ENCODE results near the gene LGR4.

The LGR4 gene

DNA sequence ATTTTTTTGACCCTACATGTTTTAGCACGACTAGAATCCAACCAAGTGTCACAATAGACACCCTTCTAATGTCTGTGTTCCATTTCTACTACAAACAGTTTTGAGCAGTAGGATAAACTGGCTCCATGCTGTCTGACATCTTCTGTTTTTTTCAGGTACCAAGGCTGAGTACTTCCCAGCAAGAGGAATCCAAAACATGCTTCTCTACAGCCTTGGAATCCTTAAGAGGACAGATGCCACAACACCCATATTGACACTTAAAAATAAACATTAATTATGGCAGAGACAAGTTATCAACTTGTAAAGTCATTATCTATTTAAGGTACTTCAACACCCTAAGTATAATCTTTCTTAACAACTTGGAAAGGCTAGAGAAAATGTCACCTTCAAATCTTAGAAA, 54.2 kb downstream of the LGR4 start:
- H3K4me3 ChIP-seq (ENCODE audit: low read length): no peak overlapping the region
- no peak for DNase-seq (ENCODE audit: low read depth)
- TF ChIP-seq CTCF (conservative IDR thresholded peaks at IDR 0.05; ENCODE audit: low read depth, low read length): no peak

DNA sequence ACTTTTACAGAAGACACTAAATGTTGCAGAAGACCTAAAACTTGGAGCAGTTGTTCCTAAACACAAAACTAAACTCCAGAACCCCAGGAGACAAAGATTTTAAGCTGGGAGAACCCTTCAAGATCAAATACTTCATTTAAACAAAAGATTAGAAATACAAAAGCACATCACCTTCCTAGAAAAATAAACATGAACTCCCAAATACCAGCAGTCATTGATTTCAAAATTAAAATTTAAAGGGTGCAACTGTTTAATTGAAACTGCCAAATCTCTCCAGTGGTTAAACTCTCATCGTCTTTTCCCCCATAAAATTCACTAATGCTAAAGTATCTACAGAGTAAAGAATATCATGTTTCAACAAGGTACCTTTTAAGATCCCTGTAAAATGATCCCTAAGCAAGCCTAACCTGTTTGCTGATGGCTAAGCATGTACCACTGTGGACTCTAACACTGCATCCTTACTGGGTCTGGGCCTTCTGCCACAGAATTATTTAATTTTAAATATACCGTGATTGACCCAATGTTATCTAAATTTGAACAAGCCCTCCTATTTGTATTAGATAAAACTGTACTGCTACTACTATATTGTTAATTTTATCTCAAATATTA, 55.9 kb downstream of the LGR4 start:
- no peak overlapping the region for H3K4me3 ChIP-seq (ENCODE audit: low read length)
- no peak for TF ChIP-seq CTCF (conservative IDR thresholded peaks at IDR 0.05; ENCODE audit: low read depth, low read length)
- no peak for DNase-seq (ENCODE audit: low read depth)

DNA sequence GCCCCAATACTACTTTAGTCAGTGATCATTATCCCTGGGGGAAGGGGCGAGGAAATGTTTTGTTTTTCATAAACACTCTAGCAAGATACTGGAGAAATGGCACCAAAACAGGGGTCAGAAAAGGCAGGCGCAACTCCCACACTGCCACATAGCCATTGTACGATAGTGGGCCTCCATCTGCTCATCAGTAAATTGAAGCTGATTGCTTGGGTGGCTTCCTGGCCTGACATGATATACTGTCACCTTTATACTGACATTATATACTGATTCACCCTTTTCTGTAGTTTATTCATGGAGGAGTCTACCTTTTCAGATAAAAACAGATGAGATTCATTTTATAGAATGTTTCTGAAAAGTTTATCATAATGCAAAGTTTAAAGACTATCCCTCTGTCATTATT, 57.9 kb downstream of the LGR4 start:
- no peak for TF ChIP-seq CTCF (conservative IDR thresholded peaks at IDR 0.05; ENCODE audit: low read depth, low read length)
- no peak for DNase-seq (ENCODE audit: low read depth)
- no peak overlapping the region for H3K4me3 ChIP-seq (ENCODE audit: low read length)

- TF ChIP-seq CTCF (conservative IDR thresholded peaks at IDR 0.05; ENCODE audit: low read depth, low read length): no peak
- DNase-seq (ENCODE audit: low read depth): no peak
- no peak overlapping the region for H3K4me3 ChIP-seq (ENCODE audit: low read length)
These were observed 59.4 kb downstream of the LGR4 start for GRCh38 chr11:27413218-27413617.

GRCh38 chr11:27412192-27412691, 60.3 kb downstream of the LGR4 start:
- TF ChIP-seq CTCF (conservative IDR thresholded peaks at IDR 0.05; ENCODE audit: low read depth, low read length): no peak
- no peak overlapping the region for H3K4me3 ChIP-seq (ENCODE audit: low read length)
- DNase-seq (ENCODE audit: low read depth): no peak

- H3K4me3 ChIP-seq (ENCODE audit: low read length): no peak overlapping the region
- no peak for DNase-seq (ENCODE audit: low read depth)
- no peak for TF ChIP-seq CTCF (conservative IDR thresholded peaks at IDR 0.05; ENCODE audit: low read depth, low read length)
These were observed 61.3 kb downstream of the LGR4 start for GRCh38 chr11:27411328-27411727.

- no peak for DNase-seq (ENCODE audit: low read depth)
These were observed 62.3 kb downstream of the LGR4 start for GRCh38 chr11:27410272-27410671.

More at GRCh38 chr11:27410272-27410671, 62.3 kb downstream of the LGR4 start:
- no peak for TF ChIP-seq CTCF (conservative IDR thresholded peaks at IDR 0.05; ENCODE audit: low read depth, low read length)
- no peak overlapping the region for H3K4me3 ChIP-seq (ENCODE audit: low read length)
